Thyroid gland (tissue), 4 donors: ENCODE data around the gene TUBA4A. TPM values are rescaled to one million over a fixed set of nuclear protein-coding genes. Genes with fewer than 3 reads are reported as not detected.

Experiments used
- DNase-seq, 2 donors: peaks; one replicate each; pipeline ENCODE4 v3.0.0-alpha.2; 2019
- H3K27ac ChIP-seq, 3 donors: fragments of 200-600 bp; sonication (generic); 1 replicate in 2 of 3; 2 replicates in 1 of 3; pipeline ENCODE4 v1.5.1; 2016 to 2019; ENCODE audit warnings: mild to moderate bottlenecking in 1 of 3, moderate library complexity in 1 of 3
- H3K27me3 ChIP-seq: fragments of 200-600 bp; sonication (generic); one replicate; pipeline ENCODE4 v1.5.1; 2019
- H3K36me3 ChIP-seq, 2 donors: fragments of 200-600 bp; sonication (generic); one replicate each; pipeline ENCODE4 v1.5.1; 2016 to 2019
- H3K4me1 ChIP-seq, 2 donors: fragments of 200-600 bp; sonication (generic); one replicate each; pipeline ENCODE4 v1.5.1; 2017 to 2019
- H3K4me3 ChIP-seq, 3 donors: fragments of 200-600 bp; sonication (generic); replicated peaks in 1 of 3; 1 replicate in 2 of 3; 2 replicates in 1 of 3; pipeline ENCODE4 v1.5.1; 2016; ENCODE audit warnings: mild to moderate bottlenecking in 1 of 3
- H3K9me3 ChIP-seq: fragments of 200-600 bp; sonication (generic); one replicate; pipeline ENCODE4 v1.5.1; 2017
- CTCF ChIP-seq, 6 experiments: fragments of 200-600 bp in 3 of 6; fragments of 450-650 bp in 3 of 6; sonication (generic) in 3 of 6; IDR thresholded peaks; one replicate each; pipeline ENCODE4 v1.5.1; 2016 to 2019; ENCODE audit warnings: antibody characterized with exemption in 6 of 6, mild to moderate bottlenecking in 2 of 6, inconsistent platforms in 1 of 6, moderate library complexity in 1 of 6
- POLR2A ChIP-seq, 2 donors: fragments of 450-650 bp; IDR thresholded peaks; one replicate each; pipeline ENCODE4 v1.6.1; 2017; ENCODE audit warnings: antibody characterized with exemption in 2 of 2, mild to moderate bottlenecking in 2 of 2, moderate library complexity in 1 of 2
- WGBS, 2 donors: methylation state at CpG; one replicate each; pipeline ENCODE4 v1.1.5; 2017; 5-methylcytosine and 5-hydroxymethylcytosine counted together
- intact Hi-C: fragments of 100-400 bp; cut with DNase I; formaldehyde crosslinking; loops from one replicate; pipeline ENCODE4 v1.15.1; 2023
- total RNA-seq, 4 donors: library from RNA; depleted of rRNA; stranded (reverse); fragments of >200 nt; gene quantifications; one replicate each; pipeline ENCODE4 v1.2.3, GENCODE V29; 2016

Gene TUBA4A
- total RNA-seq: 10 to 100 TPM; 21.0 to 72.4 (median 34.8) TPM

GRCh38 chr2:219253753-219254589, at the start of gene TUBA4A:
TUBA4A (minus strand) TSS chr2:219253918; CDS start chr2:219253858, 60 bp downstream.
- Histone ChIP-seq H3K4me3 (peak within 1 kb of the TSS; percentile 24 to 62 (median 49)), H3K9me3 (no peaks in the 10 kb centered on the region), H3K27me3 (no peaks in the 10 kb centered on the region), H3K36me3 (no peaks in the 10 kb centered on the region), H3K4me1 (peaks cover 28 to 43% of the 10 kb centered on the region in 2 donors), H3K27ac (peak within 1 kb of the TSS; percentile 18 to 49 (median 25))
- intact Hi-C loops: no loop called here
- 0 to 3% methylated on average over 5 to 32 of the region's 76 CpGs for WGBS, 2 donors
- peak; percentile 88 to 89 for DNase-seq
- TF ChIP-seq CTCF (IDR thresholded peaks at IDR 0.05): peak in 2 of 6 experiments; percentile 6 to 20
- peak; percentile 48 to 97 for TF ChIP-seq POLR2A (IDR thresholded peaks at IDR 0.05)

GRCh38 chr2:219302412-219302968, 48.8 kb upstream of the TUBA4A start:
- 54 to 55% methylated on average over 10 of the region's 11 CpGs for WGBS, 2 donors
- Histone ChIP-seq H3K36me3 (no peaks in the 10 kb centered on the region), H3K27ac (no peak overlapping the region), H3K4me1 (no peaks in the 10 kb centered on the region), H3K27me3 (no peaks in the 10 kb centered on the region), H3K4me3 (no peak overlapping the region), H3K9me3 (no peaks in the 10 kb centered on the region)
- no peak for TF ChIP-seq CTCF (IDR thresholded peaks at IDR 0.05)
- no peak for TF ChIP-seq POLR2A (IDR thresholded peaks at IDR 0.05)
- intact Hi-C loops: no loop called here
- no peak for DNase-seq

GRCh38 chr2:219300022-219300421, 46.3 kb upstream of the TUBA4A start:
- TF ChIP-seq POLR2A (IDR thresholded peaks at IDR 0.05) (no peak), CTCF (IDR thresholded peaks at IDR 0.05) (no peak)
- Histone ChIP-seq H3K36me3 (no peaks in the 10 kb centered on the region), H3K27me3 (no peaks in the 10 kb centered on the region), H3K4me3 (no peak overlapping the region), H3K27ac (no peak overlapping the region), H3K4me1 (peaks cover 2 to 3% of the 10 kb centered on the region in 2 donors), H3K9me3 (no peaks in the 10 kb centered on the region)
- no peak for DNase-seq
- intact Hi-C loops: no loop called here
- WGBS, 2 donors: 52 to 60% methylated on average over 5 of the region's 5 CpGs

GRCh38 chr2:219299372-219299760, 45.6 kb upstream of the TUBA4A start:
- H3K4me3 ChIP-seq: no peak overlapping the region
- no peaks in the 10 kb centered on the region for H3K9me3 ChIP-seq
- H3K4me1 ChIP-seq: peaks cover 4 to 7% of the 10 kb centered on the region in 2 donors
- H3K27ac ChIP-seq: no peak overlapping the region
- H3K36me3 ChIP-seq: no peaks in the 10 kb centered on the region
- no peak for TF ChIP-seq CTCF (IDR thresholded peaks at IDR 0.05)
- no peak for TF ChIP-seq POLR2A (IDR thresholded peaks at IDR 0.05)
- 73% methylated on average over 3 to 5 of the region's 6 CpGs for WGBS, 2 donors
- H3K27me3 ChIP-seq: no peaks in the 10 kb centered on the region
- intact Hi-C loops: loop anchor here (5.0 kb wide), 2 partner anchors 142 to 242 kb away; no protein-coding TSS in a partner anchor
- DNase-seq: no peak
